Measurements from ENCODE around the gene CAMK1D. TPM values are rescaled to one million over a fixed set of nuclear protein-coding genes. Genes with fewer than 3 reads are reported as not detected.

CAMK1D gene
- total RNA-seq, 1 donor from 2014 or later, result 6.5 TPM

- no peaks in the 10 kb centered on the region for H3K9me3 Mint-ChIP-seq
- peaks cover 8% of the 10 kb centered on the region for H3K4me1 Mint-ChIP-seq
- H3K4me3 Mint-ChIP-seq, result no peak overlapping the region
- no peak for TF ChIP-seq CTCF (conservative IDR thresholded peaks at IDR 0.05)
- DNase-seq (ENCODE audit: low read depth, low spot score), result no peak
- H3K27ac Mint-ChIP-seq (ENCODE audit: unreplicated experiment), result no peak overlapping the region
- no peaks in the 10 kb centered on the region for H3K27me3 Mint-ChIP-seq (ENCODE audit: low read depth)
- no peaks in the 10 kb centered on the region for H3K36me3 Mint-ChIP-seq (ENCODE audit: low read depth)
Measured at GRCh38 chr10:12455318-12455717, 106.0 kb downstream of the CAMK1D start.

- DNase-seq (ENCODE audit: low read depth, low spot score), result no peak
Measured at GRCh38 chr10:12455766-12456165, 106.4 kb downstream of the CAMK1D start.

GRCh38 chr10:12459340-12459739 lies 110.0 kb downstream of the CAMK1D start:
- Mint-ChIP-seq H3K27ac (ENCODE audit: unreplicated experiment) (no peak overlapping the region), H3K36me3 (ENCODE audit: low read depth) (no peaks in the 10 kb centered on the region), H3K4me1 (peaks cover 8% of the 10 kb centered on the region), H3K27me3 (ENCODE audit: low read depth) (no peaks in the 10 kb centered on the region), H3K4me3 (no peak overlapping the region), H3K9me3 (no peaks in the 10 kb centered on the region)
- TF ChIP-seq CTCF (conservative IDR thresholded peaks at IDR 0.05), result no peak
- no peak for DNase-seq (ENCODE audit: low read depth, low spot score)

More at GRCh38 chr10:12455766-12456165, 106.4 kb downstream of the CAMK1D start:
- no peak for TF ChIP-seq CTCF (conservative IDR thresholded peaks at IDR 0.05)
- Mint-ChIP-seq H3K27ac (ENCODE audit: unreplicated experiment) (no peak overlapping the region), H3K4me3 (no peak overlapping the region), H3K9me3 (no peaks in the 10 kb centered on the region), H3K4me1 (peaks cover 8% of the 10 kb centered on the region), H3K36me3 (ENCODE audit: low read depth) (no peaks in the 10 kb centered on the region), H3K27me3 (ENCODE audit: low read depth) (no peaks in the 10 kb centered on the region)

GRCh38 chr10:12459762-12460161 lies 110.4 kb downstream of the CAMK1D start:
- TF ChIP-seq CTCF (conservative IDR thresholded peaks at IDR 0.05), result no peak
- DNase-seq (ENCODE audit: low read depth, low spot score), result no peak
- Mint-ChIP-seq H3K36me3 (ENCODE audit: low read depth) (no peaks in the 10 kb centered on the region), H3K27me3 (ENCODE audit: low read depth) (no peaks in the 10 kb centered on the region), H3K27ac (ENCODE audit: unreplicated experiment) (no peak overlapping the region), H3K4me3 (no peak overlapping the region), H3K9me3 (no peaks in the 10 kb centered on the region), H3K4me1 (peaks cover 8% of the 10 kb centered on the region)

- Mint-ChIP-seq H3K27ac (ENCODE audit: unreplicated experiment) (no peak overlapping the region), H3K9me3 (no peaks in the 10 kb centered on the region), H3K4me1 (peaks cover 5% of the 10 kb centered on the region), H3K27me3 (ENCODE audit: low read depth) (no peaks in the 10 kb centered on the region), H3K4me3 (no peak overlapping the region), H3K36me3 (ENCODE audit: low read depth) (no peaks in the 10 kb centered on the region)
- no peak for DNase-seq (ENCODE audit: low read depth, low spot score)
- no peak for TF ChIP-seq CTCF (conservative IDR thresholded peaks at IDR 0.05)
Measured at GRCh38 chr10:12463459-12463838, 114.1 kb downstream of the CAMK1D start.

All from neural crest cell (in vitro differentiated cells).